OCI-LY1 (cell line): Measurements from ENCODE around the gene NTPCR.

Experiments
- EZH2 ChIP-seq: fragments of 200-600 bp; sonication (generic), shearing (Covaris generic); IDR thresholded peaks from 2 replicates; pipeline ENCODE4 v1.8.0; 2017; ENCODE audit warnings: borderline replicate concordance, mixed run types, mild to moderate bottlenecking, antibody characterized with exemption, low read length, moderate library complexity, mixed read lengths
- TF ChIP-seq, protein P1 (sequence below): fragments of 200-600 bp; sonication (generic), shearing (Covaris generic); IDR thresholded peaks from 2 replicates; pipeline ENCODE4 v1.5.1; 2017; ENCODE audit warnings: mild to moderate bottlenecking, antibody characterized with exemption, low read length, moderate library complexity, mixed read lengths

GRCh38 chr1:232915212-232915611 lies 35.2 kb upstream of the NTPCR start:
- TF ChIP-seq, protein P1, sequence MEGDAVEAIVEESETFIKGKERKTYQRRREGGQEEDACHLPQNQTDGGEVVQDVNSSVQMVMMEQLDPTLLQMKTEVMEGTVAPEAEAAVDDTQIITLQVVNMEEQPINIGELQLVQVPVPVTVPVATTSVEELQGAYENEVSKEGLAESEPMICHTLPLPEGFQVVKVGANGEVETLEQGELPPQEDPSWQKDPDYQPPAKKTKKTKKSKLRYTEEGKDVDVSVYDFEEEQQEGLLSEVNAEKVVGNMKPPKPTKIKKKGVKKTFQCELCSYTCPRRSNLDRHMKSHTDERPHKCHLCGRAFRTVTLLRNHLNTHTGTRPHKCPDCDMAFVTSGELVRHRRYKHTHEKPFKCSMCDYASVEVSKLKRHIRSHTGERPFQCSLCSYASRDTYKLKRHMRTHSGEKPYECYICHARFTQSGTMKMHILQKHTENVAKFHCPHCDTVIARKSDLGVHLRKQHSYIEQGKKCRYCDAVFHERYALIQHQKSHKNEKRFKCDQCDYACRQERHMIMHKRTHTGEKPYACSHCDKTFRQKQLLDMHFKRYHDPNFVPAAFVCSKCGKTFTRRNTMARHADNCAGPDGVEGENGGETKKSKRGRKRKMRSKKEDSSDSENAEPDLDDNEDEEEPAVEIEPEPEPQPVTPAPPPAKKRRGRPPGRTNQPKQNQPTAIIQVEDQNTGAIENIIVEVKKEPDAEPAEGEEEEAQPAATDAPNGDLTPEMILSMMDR, result no peak
- no peak for TF ChIP-seq EZH2
